Gastrocnemius medialis (tissue), 4 donors: ENCODE results near the gene THSD7B.

Experiments
- POLR2A ChIP-seq, 2 donors: fragments of 450-650 bp; IDR thresholded peaks; one replicate each; pipeline ENCODE4 v1.6.1; 2017; ENCODE audit warnings: antibody characterized with exemption in 2 of 2, mild to moderate bottlenecking in 2 of 2, moderate library complexity in 2 of 2
- TF ChIP-seq, protein P1 (sequence below), 5 experiments: fragments of 450-650 bp in 3 of 5; fragments of 200-600 bp in 2 of 5; sonication (generic) in 2 of 5; IDR thresholded peaks in 4 of 5; conservative IDR thresholded peaks in 1 of 5; 1 replicate in 4 of 5; 2 replicates in 1 of 5; pipeline ENCODE4 v1.5.1; 2016 to 2019; ENCODE audit warnings: antibody characterized with exemption in 5 of 5, mild to moderate bottlenecking in 3 of 5, moderate library complexity in 3 of 5

DNA sequence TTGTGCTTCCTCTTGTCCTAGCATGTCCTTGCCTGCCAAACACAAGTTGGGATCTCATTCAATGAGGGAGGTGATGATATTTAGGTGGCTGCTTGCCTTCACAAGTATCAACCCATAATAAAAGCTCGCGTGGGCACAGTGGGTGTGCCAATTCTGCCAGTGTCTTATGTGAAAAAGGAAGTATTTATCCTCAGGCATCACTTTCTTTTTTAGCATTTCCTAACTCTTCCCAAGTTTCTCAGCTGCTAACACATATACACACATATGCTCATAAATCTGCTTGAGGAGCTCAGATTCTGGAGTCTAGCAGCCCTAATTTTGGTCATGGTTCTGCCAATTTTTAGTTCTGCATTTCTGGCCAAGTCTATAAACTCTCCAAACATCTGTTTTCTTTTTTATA lies 879.4 kb downstream of the THSD7B start:
- TF ChIP-seq, protein P1, sequence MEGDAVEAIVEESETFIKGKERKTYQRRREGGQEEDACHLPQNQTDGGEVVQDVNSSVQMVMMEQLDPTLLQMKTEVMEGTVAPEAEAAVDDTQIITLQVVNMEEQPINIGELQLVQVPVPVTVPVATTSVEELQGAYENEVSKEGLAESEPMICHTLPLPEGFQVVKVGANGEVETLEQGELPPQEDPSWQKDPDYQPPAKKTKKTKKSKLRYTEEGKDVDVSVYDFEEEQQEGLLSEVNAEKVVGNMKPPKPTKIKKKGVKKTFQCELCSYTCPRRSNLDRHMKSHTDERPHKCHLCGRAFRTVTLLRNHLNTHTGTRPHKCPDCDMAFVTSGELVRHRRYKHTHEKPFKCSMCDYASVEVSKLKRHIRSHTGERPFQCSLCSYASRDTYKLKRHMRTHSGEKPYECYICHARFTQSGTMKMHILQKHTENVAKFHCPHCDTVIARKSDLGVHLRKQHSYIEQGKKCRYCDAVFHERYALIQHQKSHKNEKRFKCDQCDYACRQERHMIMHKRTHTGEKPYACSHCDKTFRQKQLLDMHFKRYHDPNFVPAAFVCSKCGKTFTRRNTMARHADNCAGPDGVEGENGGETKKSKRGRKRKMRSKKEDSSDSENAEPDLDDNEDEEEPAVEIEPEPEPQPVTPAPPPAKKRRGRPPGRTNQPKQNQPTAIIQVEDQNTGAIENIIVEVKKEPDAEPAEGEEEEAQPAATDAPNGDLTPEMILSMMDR (IDR thresholded peaks at IDR 0.05 in 4 of 5, conservative IDR thresholded peaks at IDR 0.05 in 1 of 5): no peak
- no peak for TF ChIP-seq POLR2A (IDR thresholded peaks at IDR 0.05)
